Amniotic stem cell (primary cell): Measurements from ENCODE around the gene COQ8A.

Experiments used
- DNase-seq: peaks from one replicate; lab custom pipeline; 2025; lab: John Stamatoyannopoulos, UW

COQ8A gene

DNA sequence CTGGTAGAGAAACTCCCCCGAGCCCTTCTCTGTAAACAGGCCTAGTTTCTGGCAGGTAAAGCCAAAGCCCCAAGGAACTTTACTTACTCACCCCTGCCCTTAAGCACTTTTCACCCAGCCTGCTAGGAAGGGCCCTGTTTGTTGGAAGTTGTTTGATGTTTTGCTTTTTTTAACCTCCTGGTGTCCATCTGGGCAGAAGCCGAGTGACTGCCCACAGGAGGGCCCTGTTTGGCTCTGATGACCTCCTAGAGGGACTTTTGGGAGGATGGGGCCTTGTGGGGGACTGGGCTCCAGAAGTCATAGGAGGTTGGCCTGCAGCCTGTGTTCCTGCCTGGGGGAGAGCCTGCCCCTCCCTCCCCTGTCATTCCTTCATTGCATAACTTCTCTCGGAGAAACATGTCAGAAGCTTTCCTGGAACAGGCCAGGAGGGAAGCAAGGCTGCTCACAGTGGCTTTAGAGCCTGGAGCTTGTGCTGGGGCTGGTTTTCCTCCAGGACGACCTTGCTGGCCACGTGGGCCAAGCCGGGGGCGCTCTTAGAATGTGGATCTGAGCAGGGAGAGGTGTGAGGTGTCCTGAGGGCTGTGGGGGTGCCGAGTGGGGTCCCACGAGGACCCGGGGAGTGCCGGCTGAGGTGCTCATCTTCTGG, 33.9 kb downstream of the COQ8A start:
- no peak for DNase-seq

DNA sequence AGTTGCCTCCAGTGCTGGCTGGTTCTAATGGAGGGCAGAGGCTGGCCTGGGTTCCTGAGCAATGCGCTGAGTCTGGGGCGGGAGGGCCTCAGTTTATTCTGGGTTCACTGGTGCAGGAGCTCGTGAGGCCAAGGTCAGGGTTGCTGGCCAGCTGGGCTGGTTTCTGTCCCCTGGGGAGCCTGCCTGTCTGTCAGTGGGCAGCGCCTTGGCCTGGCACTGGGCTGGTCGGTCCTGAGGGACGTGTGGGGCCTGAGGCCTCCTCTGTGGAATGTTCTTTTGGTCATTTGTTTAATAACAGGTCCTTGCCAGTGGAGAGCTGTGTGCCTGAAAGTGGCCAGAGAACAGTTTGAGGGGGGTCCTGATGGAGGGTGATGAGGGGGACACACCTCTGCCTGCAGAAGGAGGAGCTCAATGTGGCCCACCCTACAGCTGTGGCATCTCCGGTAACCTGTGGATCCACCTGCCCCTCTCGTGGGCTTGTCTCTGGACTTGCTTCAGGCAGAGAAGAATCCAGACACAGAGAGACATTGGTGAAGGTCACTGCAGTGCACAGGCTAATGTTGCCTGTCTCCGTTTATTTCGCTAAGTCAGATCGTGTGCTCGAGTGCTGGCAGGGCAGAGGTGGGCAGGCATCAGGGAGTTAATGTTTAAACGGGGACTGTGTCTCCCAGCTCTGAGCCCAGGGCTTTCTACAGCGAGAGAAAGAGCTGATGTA, 34.6 kb downstream of the COQ8A start:
- no peak for DNase-seq

DNA sequence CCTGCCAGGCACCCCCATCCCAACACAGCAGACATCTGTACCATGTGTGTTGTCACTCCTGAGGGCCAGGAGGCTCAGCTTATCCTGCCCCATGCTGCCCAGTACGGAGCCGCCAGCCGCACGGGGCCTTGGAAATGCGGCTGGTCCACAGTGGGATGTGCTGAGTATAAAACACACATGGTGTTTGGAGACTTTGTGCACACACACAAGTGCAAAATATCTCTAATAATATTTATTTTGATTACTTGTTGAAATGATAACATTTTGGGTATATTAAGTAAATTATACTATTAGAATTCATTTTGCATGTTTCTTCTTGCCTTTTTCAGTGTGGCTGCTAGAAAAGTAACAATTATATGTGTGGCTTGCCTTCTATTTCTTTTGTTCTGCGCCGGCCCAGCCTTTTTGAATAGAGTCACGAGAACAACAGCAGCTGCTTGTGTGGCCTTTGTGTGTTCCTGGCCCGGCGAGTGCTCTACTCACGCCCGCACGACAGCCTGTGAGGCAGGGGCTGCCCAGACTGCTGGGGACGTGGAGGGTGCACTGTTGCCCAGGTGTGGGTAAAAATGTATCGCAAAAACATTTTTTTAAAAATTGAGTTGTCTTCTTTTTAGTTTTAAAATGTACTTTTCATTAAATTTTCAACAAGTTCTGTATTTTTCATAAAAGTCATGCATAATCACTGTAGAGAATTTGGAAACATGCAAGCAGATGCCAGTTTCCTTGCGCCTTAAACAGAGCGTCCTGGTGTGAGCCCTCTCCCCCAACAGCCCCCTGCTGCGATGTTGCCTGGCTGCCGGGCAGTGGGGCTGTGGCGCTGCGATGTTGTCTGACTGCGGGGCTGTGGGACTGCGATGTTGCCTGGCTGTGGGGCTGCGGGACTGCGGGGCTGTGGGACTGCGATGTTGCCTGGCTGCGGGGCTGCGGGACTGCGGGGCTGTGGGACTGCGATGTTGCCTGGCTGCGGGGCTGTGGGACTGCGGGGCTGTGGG, 35.5 kb downstream of the COQ8A start:
- DNase-seq = no peak

DNA sequence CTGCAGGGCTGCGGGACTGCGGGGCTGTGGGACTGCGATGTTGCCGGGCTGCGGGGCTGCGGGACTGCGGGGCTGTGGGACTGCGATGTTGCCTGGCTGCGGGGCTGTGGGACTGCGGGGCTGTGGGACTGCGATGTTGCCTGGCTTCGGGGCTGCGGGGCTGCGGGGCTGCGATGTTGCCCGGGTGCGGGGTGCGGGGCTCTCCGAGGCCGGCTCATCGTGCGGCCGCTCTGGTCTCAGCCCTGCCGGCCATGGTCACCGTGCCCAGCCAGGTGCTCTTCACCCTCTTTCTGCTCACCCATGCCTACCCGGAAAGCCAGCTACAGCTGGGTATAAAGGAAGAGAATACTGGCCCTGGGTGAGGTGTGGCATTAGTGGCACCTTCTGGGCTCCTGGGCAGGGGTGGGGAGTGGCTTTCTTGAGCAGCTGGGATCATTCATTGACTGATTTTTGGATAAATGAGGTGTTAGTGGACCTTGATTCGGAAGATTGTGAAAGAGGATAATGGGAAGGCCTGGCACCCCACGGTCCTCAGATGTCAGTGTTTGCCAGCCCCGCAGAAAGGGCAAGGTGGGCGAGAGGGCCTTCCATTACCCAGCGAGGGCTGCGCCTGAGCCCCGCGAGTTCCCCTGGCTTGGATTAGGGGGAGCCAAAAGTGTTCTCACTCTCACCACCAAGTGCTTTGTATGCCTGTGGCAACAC, 36.3 kb downstream of the COQ8A start:
- DNase-seq = no peak

DNA sequence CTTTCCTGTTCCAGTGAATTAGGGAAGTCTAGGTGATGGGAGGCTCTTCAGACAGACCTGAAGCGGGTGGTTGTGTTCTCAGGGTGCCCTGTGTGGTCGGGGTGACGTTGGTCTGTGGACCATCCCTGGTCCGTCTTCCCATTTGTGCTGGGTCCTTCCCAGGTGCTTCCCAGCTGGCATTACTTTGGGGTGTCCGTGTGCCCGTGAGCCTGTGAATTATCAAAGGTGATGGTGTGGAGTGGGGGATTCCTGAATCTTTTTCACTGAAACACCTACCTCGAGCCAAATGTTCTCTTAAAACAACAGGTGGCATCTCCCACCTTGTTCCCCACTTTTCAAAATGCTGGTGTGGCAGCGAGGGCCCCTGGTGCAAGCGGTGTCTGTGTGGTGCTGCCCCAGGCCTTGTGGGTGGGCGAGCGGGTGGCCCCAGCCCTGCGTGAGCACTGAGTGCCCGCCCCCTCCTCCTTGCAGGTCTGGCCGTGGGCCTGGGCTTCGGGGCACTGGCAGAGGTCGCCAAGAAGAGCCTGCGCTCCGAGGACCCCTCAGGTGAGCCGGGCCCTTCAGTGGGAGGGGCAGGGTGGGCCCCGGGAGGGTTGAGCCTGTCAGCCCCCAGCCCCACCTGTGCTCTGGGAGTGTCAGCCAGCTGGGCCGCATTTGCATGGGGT, 37.0 kb downstream of the COQ8A start:
- no peak for DNase-seq

DNA sequence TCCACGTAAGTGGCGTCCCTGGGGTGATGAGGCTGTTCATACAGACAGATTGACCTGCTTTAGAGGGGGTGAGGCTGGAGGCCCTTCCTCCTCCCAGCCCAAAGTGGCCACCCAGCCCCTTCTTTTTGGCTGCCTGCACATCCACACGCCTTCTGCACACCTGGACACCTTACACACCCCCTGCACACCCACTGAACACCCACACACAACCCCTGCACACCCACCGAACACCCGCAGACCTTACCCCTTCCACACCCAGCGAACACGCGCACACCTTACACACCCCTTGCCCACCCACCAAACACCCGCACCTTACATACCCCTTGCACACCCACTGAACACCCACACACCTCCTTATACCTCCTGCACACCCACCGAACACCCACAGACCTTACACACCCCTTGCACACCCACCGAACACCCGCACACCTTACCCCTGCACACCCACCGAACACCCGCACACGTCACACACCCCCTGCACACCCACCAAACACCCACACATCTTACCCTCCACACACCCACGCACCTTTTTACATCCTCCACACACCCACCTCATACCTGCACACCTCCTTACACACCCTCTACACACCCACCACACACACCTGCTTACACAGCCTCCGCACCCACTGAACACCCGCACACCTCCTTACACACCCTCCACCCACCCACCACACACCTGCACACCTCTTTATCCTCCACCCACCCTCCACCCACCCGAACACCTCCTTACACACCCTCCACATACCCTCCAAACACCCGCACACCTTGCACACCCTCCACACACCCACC, 37.7 kb downstream of the COQ8A start:
- no peak for DNase-seq

DNA sequence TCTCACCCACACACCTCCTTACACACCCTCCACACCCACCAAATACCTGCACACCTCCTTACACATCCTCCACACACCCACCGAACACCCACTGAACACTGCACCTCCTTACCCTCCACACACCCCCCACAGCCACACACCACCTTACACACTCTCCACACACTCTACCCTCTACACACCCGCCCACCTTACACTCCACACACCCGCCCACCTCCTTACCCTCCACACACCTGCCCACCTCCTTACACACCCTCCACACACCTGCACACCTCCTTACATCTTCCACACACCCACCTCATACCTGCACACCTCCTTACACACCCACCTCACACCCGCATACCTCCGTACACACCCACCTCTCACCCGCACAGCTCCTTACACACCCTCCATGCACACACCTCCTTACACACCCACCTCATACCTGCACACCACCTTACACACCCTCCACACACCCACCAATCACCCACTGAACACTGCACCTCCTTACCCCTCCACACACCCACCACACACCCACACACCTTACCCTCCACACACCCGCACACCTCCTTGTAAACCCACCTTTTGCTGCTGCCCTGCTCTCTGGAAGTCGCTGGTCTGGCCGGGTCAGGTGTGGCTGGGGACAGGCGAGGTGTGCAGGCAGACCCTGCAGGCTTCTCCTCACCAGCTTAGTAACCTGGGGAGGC, 38.5 kb downstream of the COQ8A start:
- DNase-seq = no peak

DNA sequence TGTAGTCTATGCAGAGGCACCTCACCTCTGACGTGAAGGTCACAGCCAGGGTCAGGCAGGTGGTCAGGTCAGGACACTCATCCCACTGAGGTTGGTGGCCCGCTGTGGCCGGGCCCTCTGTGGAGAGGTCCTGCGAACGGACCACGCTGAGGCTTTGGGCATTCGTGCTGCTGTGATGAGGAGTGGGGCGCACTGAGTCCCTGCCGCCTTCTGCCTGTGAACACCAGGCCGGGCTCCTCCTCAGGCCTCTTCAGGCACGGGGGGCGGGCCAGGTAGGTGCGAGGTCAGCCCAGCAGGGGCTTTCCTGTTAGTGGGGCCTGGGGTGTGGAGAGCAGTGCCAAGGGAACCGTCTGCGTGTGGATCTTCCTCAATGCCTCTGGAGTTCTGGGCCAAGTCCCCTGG, 39.0 kb downstream of the COQ8A start:
- no peak for DNase-seq

DNA sequence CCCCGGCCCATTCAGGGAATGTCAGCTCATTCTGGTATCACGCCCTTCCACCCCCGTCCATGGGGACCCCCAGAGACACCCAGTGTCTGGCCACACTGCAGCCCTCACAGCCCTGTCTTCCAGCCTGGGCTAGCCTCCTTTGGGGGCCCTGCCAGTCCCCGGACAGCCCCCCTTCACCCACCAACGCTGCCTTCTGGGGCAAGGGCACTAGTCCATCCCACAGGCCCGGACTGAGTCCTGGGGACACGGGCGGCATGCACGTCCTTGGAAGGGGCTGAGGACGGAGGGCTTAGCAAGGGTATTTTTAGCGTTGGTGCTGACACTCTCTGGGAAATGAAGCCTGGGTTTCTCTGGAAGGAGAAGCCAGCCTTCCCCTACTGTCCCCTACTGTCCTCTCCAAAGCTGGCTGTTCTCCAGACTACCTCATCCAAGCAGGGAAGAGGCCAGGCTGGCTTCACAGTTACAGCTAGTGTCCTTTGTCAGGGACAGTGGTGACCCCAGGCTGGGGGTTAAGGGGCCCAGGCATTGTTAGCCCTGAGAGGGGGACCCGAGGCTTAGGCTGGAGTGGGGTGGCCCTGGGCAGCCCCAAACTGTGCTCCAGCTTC, 39.5 kb downstream of the COQ8A start:
- no peak for DNase-seq

DNA sequence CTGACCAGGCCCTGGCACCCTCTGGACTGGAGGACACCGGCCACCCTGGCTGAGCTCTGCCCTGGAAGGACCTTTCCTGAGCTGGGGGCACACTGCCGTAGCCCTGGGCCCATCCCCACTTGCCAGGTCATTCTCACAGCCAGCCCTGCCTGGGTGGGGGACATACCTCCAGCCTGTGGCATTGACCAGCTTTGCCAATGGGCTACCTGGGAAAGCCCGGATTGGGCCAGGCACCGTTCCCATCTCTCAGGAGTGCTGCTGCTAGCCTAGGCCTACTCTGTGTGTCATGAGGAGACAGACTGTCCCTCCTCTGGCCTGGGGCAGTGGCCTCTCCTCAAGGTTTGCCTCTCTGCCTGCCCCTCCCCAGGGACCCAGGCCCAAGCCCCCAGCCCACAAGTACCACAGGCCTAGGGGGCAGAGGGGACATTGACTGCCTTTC, 40.0 kb downstream of the COQ8A start:
- no peak for DNase-seq

DNA sequence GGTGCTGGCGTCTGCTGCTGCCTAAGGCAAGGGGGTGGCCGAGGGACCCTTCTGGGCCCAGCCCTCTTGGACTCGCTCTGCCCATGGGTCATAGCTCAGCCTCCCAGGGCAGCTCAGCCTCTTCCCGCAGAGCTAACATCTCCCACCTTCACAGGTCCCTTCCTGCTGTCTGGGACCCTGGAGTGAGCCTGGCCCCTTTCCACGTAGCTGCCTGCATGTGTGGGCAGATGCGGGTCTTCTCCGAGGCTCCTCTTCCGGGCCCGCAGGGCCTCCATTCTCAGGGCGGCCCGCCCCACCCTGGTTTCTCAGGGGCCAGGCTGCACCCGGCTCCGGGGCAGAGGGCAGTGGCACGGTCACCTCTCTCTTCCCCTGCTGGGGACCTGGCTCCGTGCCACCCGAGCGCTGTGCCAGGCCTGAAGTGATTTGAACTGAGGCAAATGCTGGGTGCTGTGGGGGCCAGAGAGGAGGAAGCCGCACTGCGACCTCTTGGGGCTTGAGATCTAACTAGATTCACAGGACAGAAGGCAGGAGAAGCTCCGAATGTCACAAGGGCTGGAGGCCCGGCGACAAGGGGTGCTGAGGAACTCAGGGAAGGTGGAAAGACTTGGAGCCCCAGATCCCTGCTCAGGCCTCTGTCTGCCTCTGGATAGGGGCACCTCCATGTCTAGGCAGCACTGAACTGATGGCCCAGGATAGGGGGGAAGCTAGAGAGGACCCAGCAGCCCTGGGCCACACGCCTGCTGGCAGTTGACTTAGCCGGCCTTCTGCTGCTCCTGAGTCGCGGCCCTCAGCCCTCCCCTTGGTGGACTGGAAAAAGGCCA, 40.7 kb downstream of the COQ8A start:
- DNase-seq = no peak

DNA sequence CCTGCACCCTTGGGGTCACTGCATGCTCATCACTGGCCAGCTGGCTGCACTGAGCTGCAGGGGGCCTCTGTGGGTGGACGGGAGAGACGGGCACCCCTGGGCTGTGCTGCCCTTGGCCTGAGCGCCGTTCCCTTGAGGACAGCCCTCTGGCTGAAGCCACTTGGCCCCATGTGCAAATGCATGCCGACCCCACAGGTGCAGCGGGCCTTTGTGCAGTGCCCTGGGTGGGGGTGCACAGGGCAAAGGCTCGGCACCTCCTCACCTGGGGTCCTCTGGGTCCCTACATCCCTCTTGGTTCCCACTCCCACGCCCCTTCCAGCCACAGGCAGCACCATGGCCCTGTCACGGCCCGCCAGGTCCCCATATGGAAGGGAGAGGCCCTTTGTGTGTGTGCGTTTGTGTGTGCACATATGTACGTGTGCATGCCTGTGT, 41.3 kb downstream of the COQ8A start:
- no peak for DNase-seq

DNA sequence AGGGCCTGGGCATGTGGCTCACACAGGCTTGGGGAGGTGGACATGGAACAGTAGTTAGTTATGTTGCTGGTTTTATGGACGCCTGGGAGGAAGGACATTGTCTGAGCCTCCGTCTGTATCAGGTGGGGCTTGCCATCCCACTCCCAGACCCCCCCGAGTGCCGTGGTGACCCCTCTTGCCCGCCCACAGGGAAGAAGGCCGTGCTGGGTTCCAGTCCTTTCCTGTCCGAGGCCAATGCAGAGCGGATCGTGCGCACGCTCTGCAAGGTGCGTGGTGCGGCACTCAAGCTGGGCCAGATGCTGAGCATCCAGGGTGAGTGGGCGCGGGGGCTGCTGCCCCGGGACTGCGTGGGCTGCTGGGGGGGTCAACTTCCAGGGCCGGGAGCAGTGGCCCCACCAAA, 41.7 kb downstream of the COQ8A start:
- DNase-seq = no peak

DNA sequence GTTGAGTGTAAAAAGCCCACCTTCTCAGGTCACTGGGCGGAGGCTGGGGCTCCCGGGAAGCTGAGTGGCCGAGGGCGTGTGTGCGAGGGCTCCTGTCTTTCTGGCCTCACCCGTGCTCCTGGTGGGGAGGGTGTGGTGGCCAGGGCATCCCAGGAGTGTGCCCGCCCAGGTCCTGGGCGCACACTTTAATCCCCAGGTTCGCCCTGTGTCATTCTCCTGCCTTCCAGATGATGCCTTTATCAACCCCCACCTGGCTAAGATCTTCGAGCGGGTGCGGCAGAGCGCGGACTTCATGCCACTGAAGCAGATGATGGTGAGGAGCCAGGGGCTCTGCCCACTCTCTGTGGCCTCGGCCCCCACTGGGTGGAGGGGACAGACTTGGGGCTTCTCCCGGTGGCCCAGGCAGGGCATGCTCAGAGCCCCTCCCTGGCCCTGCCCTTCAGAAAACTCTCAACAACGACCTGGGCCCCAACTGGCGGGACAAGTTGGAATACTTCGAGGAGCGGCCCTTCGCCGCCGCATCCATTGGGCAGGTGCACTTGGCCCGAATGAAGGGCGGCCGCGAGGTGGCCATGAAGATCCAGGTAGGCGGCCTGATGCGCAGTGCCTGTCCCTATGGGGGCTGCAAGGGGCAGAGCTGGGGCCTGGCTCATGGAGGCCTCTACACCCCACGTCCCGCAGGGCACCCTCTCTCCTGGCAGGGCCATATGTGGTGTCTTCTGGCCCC, 42.5 kb downstream of the COQ8A start:
- no peak for DNase-seq

DNA sequence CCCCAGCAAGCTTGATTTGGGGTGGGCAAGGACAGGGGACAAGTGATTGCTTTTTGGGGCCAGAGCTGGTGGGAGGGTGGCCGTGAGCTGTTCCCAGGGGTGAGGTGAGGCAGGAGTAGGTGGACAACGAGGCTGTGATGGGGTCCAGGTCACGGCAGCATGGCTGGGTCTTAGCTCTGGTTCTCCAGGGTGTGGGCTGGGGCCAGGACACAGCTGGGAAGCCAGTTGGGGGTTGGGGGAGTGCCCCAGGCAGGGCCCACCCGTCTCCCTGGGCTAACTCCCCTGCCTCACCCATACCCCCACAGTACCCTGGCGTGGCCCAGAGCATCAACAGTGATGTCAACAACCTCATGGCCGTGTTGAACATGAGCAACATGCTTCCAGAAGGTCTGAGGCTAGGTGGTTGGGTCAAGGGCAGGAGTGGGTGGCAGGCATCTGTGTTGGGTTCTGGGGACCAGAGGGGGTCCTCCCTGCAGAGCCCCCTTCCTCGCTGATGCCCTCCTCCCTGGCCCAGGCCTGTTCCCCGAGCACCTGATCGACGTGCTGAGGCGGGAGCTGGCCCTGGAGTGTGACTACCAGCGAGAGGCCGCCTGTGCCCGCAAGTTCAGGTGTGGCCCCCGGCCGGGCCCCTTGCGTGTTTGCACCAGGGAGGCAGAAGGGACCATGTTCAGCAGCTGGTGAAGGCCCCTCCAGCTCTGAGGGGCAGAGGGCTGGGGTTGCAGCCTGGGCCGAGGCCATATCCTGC, 43.3 kb downstream of the COQ8A start:
- no peak for DNase-seq

DNA sequence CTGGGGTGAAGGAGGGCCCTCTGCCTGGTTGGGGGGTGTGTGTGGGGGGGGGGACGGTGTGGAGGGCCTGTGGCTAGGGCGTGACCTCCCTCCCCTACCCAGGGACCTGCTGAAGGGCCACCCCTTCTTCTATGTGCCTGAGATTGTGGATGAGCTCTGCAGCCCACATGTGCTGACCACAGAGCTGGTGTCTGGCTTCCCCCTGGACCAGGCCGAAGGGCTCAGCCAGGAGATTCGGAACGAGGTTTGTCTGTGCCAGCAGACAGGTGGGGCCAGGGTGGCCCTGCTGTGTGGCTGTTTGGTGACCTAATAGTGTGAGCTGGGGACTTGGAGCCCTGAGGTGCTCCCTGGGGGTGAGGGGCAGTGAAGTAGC, 43.9 kb downstream of the COQ8A start:
- DNase-seq = no peak

DNA sequence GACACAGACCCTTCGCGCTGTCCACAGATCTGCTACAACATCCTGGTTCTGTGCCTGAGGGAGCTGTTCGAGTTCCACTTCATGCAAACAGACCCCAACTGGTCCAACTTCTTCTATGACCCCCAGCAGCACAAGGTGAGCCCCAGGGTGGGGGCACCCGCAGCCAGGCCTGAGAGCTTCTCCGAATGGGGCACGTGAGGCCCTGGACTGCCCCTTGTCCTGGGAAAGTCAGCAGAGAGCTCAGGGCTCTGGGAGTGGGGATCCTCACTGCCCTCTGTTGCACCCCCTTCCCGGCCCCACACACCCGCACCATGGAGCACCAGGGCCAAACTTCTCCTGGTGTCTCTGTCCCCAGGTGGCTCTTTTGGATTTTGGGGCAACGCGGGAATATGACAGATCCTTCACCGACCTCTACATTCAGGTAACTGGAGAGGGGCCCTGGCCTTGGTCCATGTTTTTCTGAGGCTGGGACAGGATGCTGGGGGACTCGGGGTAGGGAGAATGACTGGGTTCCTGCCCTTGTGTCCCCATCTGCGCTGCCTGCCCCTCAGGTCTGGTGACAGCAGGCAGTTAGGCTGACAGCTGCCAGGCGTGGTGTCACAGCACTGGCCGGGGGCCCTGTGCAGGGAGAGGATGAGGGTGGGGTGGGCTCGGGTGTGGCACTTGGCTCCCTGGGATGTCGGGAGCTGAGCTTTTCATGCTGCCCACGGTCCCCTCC, 44.6 kb downstream of the COQ8A start:
- no peak for DNase-seq
